Skin of body (tissue), 2 donors: ENCODE data around the gene PHAF1. TPM values are rescaled to one million over a fixed set of nuclear protein-coding genes. Genes with fewer than 3 reads are reported as not detected.

ENCODE experiments used
- DNase-seq: peaks from one replicate; lab custom pipeline; 2025; lab: John Stamatoyannopoulos, UW
- total RNA-seq: library from RNA; depleted of rRNA; stranded (reverse); fragments of >200 nt; gene quantifications from one replicate; pipeline ENCODE4 v1.2.3, GENCODE V29; 2014

Gene PHAF1
- total RNA-seq, 1 donor from 2014 or later = 21.2 TPM

GRCh38 chr16:67192781-67193361, 83.1 kb downstream of the PHAF1 start:
- no peak for DNase-seq

GRCh38 chr16:67193536-67193935, 83.8 kb downstream of the PHAF1 start:
- DNase-seq = no peak

GRCh38 chr16:67194260-67194659, 84.5 kb downstream of the PHAF1 start:
- DNase-seq = no peak

- no peak for DNase-seq
Observed at GRCh38 chr16:67195676-67196075, 85.9 kb downstream of the PHAF1 start.

GRCh38 chr16:67196881-67197280, 87.1 kb downstream of the PHAF1 start:
- DNase-seq = no peak

- no peak for DNase-seq
Observed at GRCh38 chr16:67197704-67198103, 88.0 kb downstream of the PHAF1 start.

Other genes starting within 250 kb of the PHAF1 start
- gene PDP2, start 229.4 kb upstream of the PHAF1 start, total RNA-seq = 7.4 TPM
- not detected for gene CDH16, start 191.1 kb upstream of the PHAF1 start, total RNA-seq
- gene RRAD, start 184.4 kb upstream of the PHAF1 start, total RNA-seq = 2.8 TPM
- gene CIAO2B, start 175.5 kb upstream of the PHAF1 start, total RNA-seq = 39.0 TPM
- 18.7 TPM for gene CES2, start 174.4 kb upstream of the PHAF1 start, total RNA-seq
- gene CES3, start 148.7 kb upstream of the PHAF1 start, total RNA-seq = not detected
- gene CES4A, start 121.4 kb upstream of the PHAF1 start, total RNA-seq = 7.9 TPM
- 51.0 TPM for gene CBFB, start 80.8 kb upstream of the PHAF1 start, total RNA-seq
- gene B3GNT9, start 41.1 kb downstream of the PHAF1 start, total RNA-seq = 14.8 TPM
- 5.8 TPM for gene TRADD, start 50.0 kb downstream of the PHAF1 start, total RNA-seq
- 4.5 TPM for gene FBXL8, start 50.0 kb downstream of the PHAF1 start, total RNA-seq
- 14.3 TPM for gene HSF4, start 54.8 kb downstream of the PHAF1 start, total RNA-seq
- 14.3 TPM for gene NOL3, start 60.6 kb downstream of the PHAF1 start, total RNA-seq
- 13.9 TPM for gene MATCAP1, start 74.0 kb downstream of the PHAF1 start, total RNA-seq
- 1.7 TPM for gene EXOC3L1, start 80.2 kb downstream of the PHAF1 start, total RNA-seq
- 23.5 TPM for gene E2F4, start 82.2 kb downstream of the PHAF1 start, total RNA-seq
- gene ELMO3, start 89.2 kb downstream of the PHAF1 start, total RNA-seq = 4.0 TPM
- 22.0 TPM for gene TMEM208, start 117.2 kb downstream of the PHAF1 start, total RNA-seq
- gene FHOD1, start 137.5 kb downstream of the PHAF1 start, total RNA-seq = 8.0 TPM
- 0.79 TPM for gene SLC9A5, start 139.0 kb downstream of the PHAF1 start, total RNA-seq
- 16.1 TPM for gene PLEKHG4, start 169.6 kb downstream of the PHAF1 start, total RNA-seq
- 0.20 TPM for gene KCTD19, start 216.8 kb downstream of the PHAF1 start, total RNA-seq
- gene LRRC36, start 216.9 kb downstream of the PHAF1 start, total RNA-seq = 0.20 TPM